ENCODE data around the gene NFASC. TPM values are rescaled to one million over a fixed set of nuclear protein-coding genes. Genes with fewer than 3 reads are reported as not detected.

Gene NFASC
- total RNA-seq, 2 donors from 2014 or later = 27.7 to 45.9 TPM

GRCh38 chr1:205041001-205041715, 170.5 kb downstream of the NFASC start:
- TF ChIP-seq CTCF (conservative IDR thresholded peaks at IDR 0.05) = no peak
- H3K36me3 Mint-ChIP-seq (ENCODE audit: low read depth) = no peaks in the 10 kb centered on the region
- no peak overlapping the region for H3K4me3 ChIP-seq (ENCODE audit: low read length)
- H3K4me1 ChIP-seq (ENCODE audit: control insufficient read depth, insufficient read depth, low read length) = no peaks in the 10 kb centered on the region
- no peak overlapping the region for H3K27ac ChIP-seq (ENCODE audit: low read depth, low read length)
- H3K4me3 Mint-ChIP-seq = no peak overlapping the region
- H3K9ac ChIP-seq (ENCODE audit: extremely low read depth, low read length, poor library complexity, severe bottlenecking) = no peak overlapping the region
- H3K4me1 Mint-ChIP-seq = no peaks in the 10 kb centered on the region
- H3K27ac Mint-ChIP-seq = no peak overlapping the region
- no peak for DNase-seq
- WGBS, 2 experiments (ENCODE audit: insufficient coverage in 1 of 2, insufficient read length in 1 of 2) = 73 to 81% methylated on average over 4 of the region's 4 CpGs
- no peaks in the 10 kb centered on the region for H3K9me3 Mint-ChIP-seq
- H3K27me3 Mint-ChIP-seq (ENCODE audit: insufficient read depth) = peaks cover 85% of the 10 kb centered on the region
- H3K36me3 ChIP-seq (ENCODE audit: control insufficient read depth, insufficient read depth, low read length) = no peaks in the 10 kb centered on the region
- H3K27me3 ChIP-seq (ENCODE audit: control insufficient read depth, insufficient read depth, low read length, poor library complexity, severe bottlenecking) = peaks cover 73% of the 10 kb centered on the region
- H3K9me3 ChIP-seq (ENCODE audit: control insufficient read depth, low read length) = no peaks in the 10 kb centered on the region

GRCh38 chr1:205041998-205042910, 171.6 kb downstream of the NFASC start:
- H3K4me3 ChIP-seq (ENCODE audit: low read length) = no peak overlapping the region
- no peaks in the 10 kb centered on the region for H3K4me1 Mint-ChIP-seq
- H3K27me3 Mint-ChIP-seq (ENCODE audit: insufficient read depth) = peaks cover 88% of the 10 kb centered on the region
- H3K36me3 ChIP-seq (ENCODE audit: control insufficient read depth, insufficient read depth, low read length) = no peaks in the 10 kb centered on the region
- no peaks in the 10 kb centered on the region for H3K9me3 ChIP-seq (ENCODE audit: control insufficient read depth, low read length)
- no peaks in the 10 kb centered on the region for H3K4me1 ChIP-seq (ENCODE audit: control insufficient read depth, insufficient read depth, low read length)
- WGBS, 2 experiments (ENCODE audit: insufficient coverage in 1 of 2, insufficient read length in 1 of 2) = 74 to 85% methylated on average over 12 to 15 of the region's 16 CpGs
- H3K9me3 Mint-ChIP-seq = no peaks in the 10 kb centered on the region
- no peak for DNase-seq
- no peak overlapping the region for H3K4me3 Mint-ChIP-seq
- peak overlapping the region; percentile 18 for H3K27ac ChIP-seq (ENCODE audit: low read depth, low read length)
- no peak overlapping the region for H3K9ac ChIP-seq (ENCODE audit: extremely low read depth, low read length, poor library complexity, severe bottlenecking)
- H3K27ac Mint-ChIP-seq = no peak overlapping the region
- no peaks in the 10 kb centered on the region for H3K36me3 Mint-ChIP-seq (ENCODE audit: low read depth)
- H3K27me3 ChIP-seq (ENCODE audit: control insufficient read depth, insufficient read depth, low read length, poor library complexity, severe bottlenecking) = peaks cover 84% of the 10 kb centered on the region
- no peak for TF ChIP-seq CTCF (conservative IDR thresholded peaks at IDR 0.05)

GRCh38 chr1:205042911-205043806, 172.5 kb downstream of the NFASC start, which contains the start of gene CNTN2:
TSS of gene CNTN2 (plus strand) at chr1:205043212. CDS start at chr1:205053186, 9,974 bp downstream.
- Histone ChIP-seq H3K27ac (ENCODE audit: low read depth, low read length) (peak within 1 kb of the TSS; percentile 18), H3K36me3 (ENCODE audit: control insufficient read depth, insufficient read depth, low read length) (no peaks in the 10 kb centered on the region), H3K9ac (ENCODE audit: extremely low read depth, low read length, poor library complexity, severe bottlenecking) (no peak within 1 kb of the TSS), H3K27me3 (ENCODE audit: control insufficient read depth, insufficient read depth, low read length, poor library complexity, severe bottlenecking) (peaks cover 93% of the 10 kb centered on the region), H3K9me3 (ENCODE audit: control insufficient read depth, low read length) (no peaks in the 10 kb centered on the region), H3K4me1 (ENCODE audit: control insufficient read depth, insufficient read depth, low read length) (no peaks in the 10 kb centered on the region), H3K4me3 (ENCODE audit: low read length) (no peak within 1 kb of the TSS)
- no peak within 1 kb of the TSS for H3K4me3 Mint-ChIP-seq
- H3K27me3 Mint-ChIP-seq (ENCODE audit: insufficient read depth) = peaks cover 88% of the 10 kb centered on the region
- no peaks in the 10 kb centered on the region for H3K9me3 Mint-ChIP-seq
- no peak for TF ChIP-seq CTCF (conservative IDR thresholded peaks at IDR 0.05)
- 25 to 26% methylated on average over 11 to 53 of the region's 53 CpGs for WGBS, 2 experiments (ENCODE audit: insufficient coverage in 1 of 2, insufficient read length in 1 of 2)
- no peaks in the 10 kb centered on the region for H3K36me3 Mint-ChIP-seq (ENCODE audit: low read depth)
- no peaks in the 10 kb centered on the region for H3K4me1 Mint-ChIP-seq
- DNase-seq = peak; percentile 80
- no peak within 1 kb of the TSS for H3K27ac Mint-ChIP-seq
